Stomach smooth muscle (tissue), 2 donors: Measurements from ENCODE around the gene FIS1.
"Not testable (repeated sequence)": the region's sequence is repeated elsewhere in the genome, so short reads cannot be mapped to it uniquely, and the experiment has no call there.

Experiments used
- H3K27ac ChIP-seq: one replicate; pipeline ENCODE4 v1.7.0; 2013; ENCODE audit warnings: mild to moderate bottlenecking, low read length, inconsistent platforms
- H3K27me3 ChIP-seq, 2 donors: one replicate each; pipeline ENCODE4 v1.7.0; 2013; ENCODE audit warnings: low read length in 2 of 2; ENCODE audit not compliant: insufficient read depth in 2 of 2, control insufficient read depth in 1 of 2
- H3K36me3 ChIP-seq, 2 donors: one replicate each; pipeline ENCODE4 v1.7.0; 2013; ENCODE audit warnings: low read length in 2 of 2; ENCODE audit not compliant: control insufficient read depth in 2 of 2, insufficient read depth in 2 of 2
- H3K4me1 ChIP-seq: one replicate; pipeline ENCODE4 v1.7.0; 2013; ENCODE audit warnings: low read length; ENCODE audit not compliant: control insufficient read depth, insufficient read depth
- H3K4me3 ChIP-seq, 2 donors: one replicate each; pipeline ENCODE4 v1.7.0; 2013; ENCODE audit warnings: low read length in 2 of 2
- H3K9ac ChIP-seq, 2 donors: one replicate each; pipeline ENCODE4 v1.7.0; 2013; ENCODE audit warnings: low read length in 2 of 2, mild to moderate bottlenecking in 1 of 2
- H3K9me3 ChIP-seq, 2 donors: one replicate each; pipeline ENCODE4 v1.7.0; 2013; ENCODE audit warnings: low read length in 2 of 2; ENCODE audit not compliant: control insufficient read depth in 2 of 2
- donor health status: healthy.
- donor health status: Pancreatic carcinoma.

Gene FIS1

GRCh38 chr7:101201695-101202602, 42.9 kb downstream of the FIS1 start:
- Histone ChIP-seq H3K9ac (no peak overlapping the region), H3K27ac (no peak overlapping the region), H3K4me3 (peak overlapping the region in 1 of 2 donors; percentile 55), H3K4me1 (peaks cover 10% of the 10 kb centered on the region), H3K27me3 (peaks cover 23 to 33% of the 10 kb centered on the region in 2 donors), H3K36me3 (peaks cover 0 to 6% of the 10 kb centered on the region in 2 donors), H3K9me3 (no peaks in the 10 kb centered on the region)

- peaks cover 25 to 34% of the 10 kb centered on the region in 2 donors for H3K27me3 ChIP-seq
- H3K4me1 ChIP-seq = peaks cover 10% of the 10 kb centered on the region
- peaks cover 0 to 1% of the 10 kb centered on the region in 2 donors for H3K36me3 ChIP-seq
- no peaks in the 10 kb centered on the region for H3K9me3 ChIP-seq
- no peak within 1 kb of the TSS for H3K27ac ChIP-seq
- peak within 1 kb of the TSS in 1 of 2 donors; percentile 55 for H3K4me3 ChIP-seq
- no peak within 1 kb of the TSS for H3K9ac ChIP-seq
Measured at GRCh38 chr7:101200862-101201599, 43.9 kb downstream of the FIS1 start, which contains the start of gene MOGAT3. TSS of gene MOGAT3 (minus strand) at chr7:101201036. CDS start at chr7:101200854, 182 bp downstream.

GRCh38 chr7:101200504-101200861, 44.4 kb downstream of the FIS1 start:
- H3K27ac ChIP-seq = no peak overlapping the region
- H3K9me3 ChIP-seq = no peaks in the 10 kb centered on the region
- peaks cover 26 to 36% of the 10 kb centered on the region in 2 donors for H3K27me3 ChIP-seq

GRCh38 chr7:101199522-101199921, 45.4 kb downstream of the FIS1 start:
- H3K36me3 ChIP-seq, H3K27ac ChIP-seq, H3K4me1 ChIP-seq, H3K9ac ChIP-seq, H3K9me3 ChIP-seq, H3K4me3 ChIP-seq: not testable (repeated sequence)
- peaks cover 26 to 40% of the 10 kb centered on the region in 2 donors for H3K27me3 ChIP-seq

More at GRCh38 chr7:101200504-101200861, 44.4 kb downstream of the FIS1 start:
- no peaks in the 10 kb centered on the region for H3K36me3 ChIP-seq
- no peak overlapping the region for H3K9ac ChIP-seq
- peaks cover 10% of the 10 kb centered on the region for H3K4me1 ChIP-seq
- no peak overlapping the region for H3K4me3 ChIP-seq

- peaks cover 10% of the 10 kb centered on the region for H3K4me1 ChIP-seq
- no peak overlapping the region for H3K9ac ChIP-seq
- no peaks in the 10 kb centered on the region for H3K36me3 ChIP-seq
- H3K9me3 ChIP-seq = no peaks in the 10 kb centered on the region
- peaks cover 26 to 43% of the 10 kb centered on the region in 2 donors for H3K27me3 ChIP-seq
- H3K27ac ChIP-seq = no peak overlapping the region
- H3K4me3 ChIP-seq = no peak overlapping the region
Measured at GRCh38 chr7:101198476-101198875, 46.4 kb downstream of the FIS1 start.

GRCh38 chr7:101197991-101198390, 46.9 kb downstream of the FIS1 start:
- Histone ChIP-seq H3K27ac (no peak overlapping the region), H3K9me3 (no peaks in the 10 kb centered on the region), H3K9ac (no peak overlapping the region), H3K4me3 (no peak overlapping the region), H3K27me3 (peaks cover 25 to 38% of the 10 kb centered on the region in 2 donors), H3K36me3 (no peaks in the 10 kb centered on the region), H3K4me1 (peaks cover 10% of the 10 kb centered on the region)

- Histone ChIP-seq H3K9ac (no peak overlapping the region), H3K4me3 (no peak overlapping the region), H3K36me3 (no peaks in the 10 kb centered on the region), H3K27ac (no peak overlapping the region), H3K4me1 (peaks cover 3% of the 10 kb centered on the region), H3K27me3 (peaks cover 10 to 25% of the 10 kb centered on the region in 2 donors), H3K9me3 (no peaks in the 10 kb centered on the region)
Measured at GRCh38 chr7:101195884-101196283, 49.0 kb downstream of the FIS1 start.
